Stimulated activated CD4-positive, alpha-beta T cell treated with anti-CD3 and anti-CD28 coated beads, Interleukin-12 subunit alpha, Interleukin-12 subunit beta, amount 100 ng/mL, for 48 hours (primary cell): Measurements from ENCODE around the gene MGLL.

Experiments used
- DNase-seq, 3 donors: peaks; one replicate each; pipeline ENCODE4 v3.0.0-alpha.2; 2020; ENCODE audit warnings: low read depth in 2 of 3, low spot score in 1 of 3

MGLL gene

GRCh38 chr3:127835993-127836882, 13.9 kb upstream of the MGLL start:
- no peak for DNase-seq

- no peak for DNase-seq
Observed at GRCh38 chr3:127834771-127835170, 12.5 kb upstream of the MGLL start.

- DNase-seq: no peak
Observed at GRCh38 chr3:127833281-127834032, 11.1 kb upstream of the MGLL start.

- DNase-seq: peak in 1 of 3 donors; percentile 14
Observed at GRCh38 chr3:127831723-127832172, 9.4 kb upstream of the MGLL start.

GRCh38 chr3:127829537-127829936, 7.2 kb upstream of the MGLL start:
- DNase-seq: no peak

- DNase-seq: no peak
Observed at GRCh38 chr3:127827808-127828207, 5.5 kb upstream of the MGLL start.

GRCh38 chr3:127825756-127826155, 3.4 kb upstream of the MGLL start:
- DNase-seq: no peak

GRCh38 chr3:127824151-127824825, 2.0 kb upstream of the MGLL start:
- DNase-seq: no peak

- DNase-seq: no peak
Observed at GRCh38 chr3:127823426-127823857, 1.1 kb upstream of the MGLL start.

- DNase-seq: no peak
Observed at GRCh38 chr3:127822682-127823425, 539 bp upstream of the MGLL start.

- DNase-seq: no peak
Observed at GRCh38 chr3:127821394-127821793, 921 bp downstream of the MGLL start.

- no peak for DNase-seq
Observed at GRCh38 chr3:127820826-127821313, 1.4 kb downstream of the MGLL start.

GRCh38 chr3:127820221-127820825, 2.0 kb downstream of the MGLL start:
- DNase-seq: no peak

GRCh38 chr3:127819656-127820055, 2.7 kb downstream of the MGLL start:
- DNase-seq: no peak

GRCh38 chr3:127819086-127819485, 3.2 kb downstream of the MGLL start:
- DNase-seq: no peak

- no peak for DNase-seq
Observed at GRCh38 chr3:127817406-127817841, 4.9 kb downstream of the MGLL start.

- DNase-seq: no peak
Observed at GRCh38 chr3:127816783-127817405, 5.4 kb downstream of the MGLL start.

- DNase-seq: no peak
Observed at GRCh38 chr3:127815641-127816605, 6.4 kb downstream of the MGLL start.

GRCh38 chr3:127815001-127815400, 7.3 kb downstream of the MGLL start:
- DNase-seq: no peak
